NCI-H2171 (cell line): ENCODE results near the gene CUEDC1.
"Not testable (repeated sequence)": the region's sequence is repeated elsewhere in the genome, so short reads cannot be mapped to it uniquely, and the experiment has no call there.

Experiments used
- DNase-seq: peaks from one replicate; lab custom pipeline; 2025; lab: John Stamatoyannopoulos, UW

Gene CUEDC1

GRCh38 chr17:57984936-57985674 is 29.9 kb upstream of the CUEDC1 start:
- no peak for DNase-seq

- no peak for DNase-seq
Observed at GRCh38 chr17:57984261-57984890, 29.2 kb upstream of the CUEDC1 start.

- no peak for DNase-seq
Observed at GRCh38 chr17:57983446-57983845, 28.2 kb upstream of the CUEDC1 start.

- DNase-seq = no peak
Observed at GRCh38 chr17:57982452-57983170, 27.4 kb upstream of the CUEDC1 start.

GRCh38 chr17:57980522-57980921 is 25.3 kb upstream of the CUEDC1 start:
- DNase-seq = peak; percentile 69

GRCh38 chr17:57979076-57979475 is 23.9 kb upstream of the CUEDC1 start:
- no peak for DNase-seq

GRCh38 chr17:57976594-57976993 is 21.4 kb upstream of the CUEDC1 start:
- no peak for DNase-seq

- no peak for DNase-seq
Observed at GRCh38 chr17:57975044-57975443, 19.8 kb upstream of the CUEDC1 start.

GRCh38 chr17:57974053-57974824 is 19.0 kb upstream of the CUEDC1 start:
- DNase-seq = not testable (repeated sequence)

- no peak for DNase-seq
Observed at GRCh38 chr17:57972151-57972550, 16.9 kb upstream of the CUEDC1 start.

GRCh38 chr17:57971572-57971971 is 16.4 kb upstream of the CUEDC1 start:
- DNase-seq = no peak

GRCh38 chr17:57970710-57971109 is 15.5 kb upstream of the CUEDC1 start:
- DNase-seq = no peak

- no peak for DNase-seq
Observed at GRCh38 chr17:57968456-57968855, 13.2 kb upstream of the CUEDC1 start.

- DNase-seq = no peak
Observed at GRCh38 chr17:57966875-57967274, 11.7 kb upstream of the CUEDC1 start.

GRCh38 chr17:57966246-57966645 is 11.0 kb upstream of the CUEDC1 start:
- DNase-seq = no peak

- no peak for DNase-seq
Observed at GRCh38 chr17:57965521-57966160, 10.4 kb upstream of the CUEDC1 start.

- peak; percentile 45 for DNase-seq
Observed at GRCh38 chr17:57963149-57963511, 7.9 kb upstream of the CUEDC1 start.

GRCh38 chr17:57962279-57963148 is 7.3 kb upstream of the CUEDC1 start:
- no peak for DNase-seq

GRCh38 chr17:57959929-57960328 is 4.7 kb upstream of the CUEDC1 start:
- DNase-seq = no peak

GRCh38 chr17:57958391-57958790 is 3.2 kb upstream of the CUEDC1 start:
- not testable (repeated sequence) for DNase-seq

- DNase-seq = no peak
Observed at GRCh38 chr17:57957886-57958285, 2.7 kb upstream of the CUEDC1 start.
